Ovary (tissue), 9 donors: Measurements from ENCODE around the gene GAPT. TPM values are rescaled to one million over a fixed set of nuclear protein-coding genes. Genes with fewer than 3 reads are reported as not detected.

ENCODE experiments used
- DNase-seq, 5 donors: peaks; one replicate each; pipeline ENCODE4 v3.0.0-alpha.2; 2019 to 2020
- H3K27ac ChIP-seq, 2 donors: fragments of 200-600 bp; one replicate each; pipeline versions ENCODE4 v1.5.1 to v1.8.0; 2019 to 2022
- H3K27me3 ChIP-seq: fragments of 200-600 bp; one replicate; pipeline ENCODE4 v1.8.0; 2022
- H3K36me3 ChIP-seq: fragments of 200-600 bp; sonication (generic); one replicate; pipeline ENCODE4 v1.5.1; 2019
- H3K4me1 ChIP-seq: one replicate; pipeline ENCODE4 v1.8.1; 2013; ENCODE audit warnings: mild to moderate bottlenecking, moderate library complexity; ENCODE audit not compliant: insufficient read depth
- H3K4me3 ChIP-seq: fragments of 200-600 bp; sonication (generic); one replicate; pipeline ENCODE4 v1.5.1; 2017
- H3K9me3 ChIP-seq, 2 donors: fragments of 200-600 bp in 1 of 2; sonication (generic) in 1 of 2; one replicate each; pipeline versions ENCODE4 v1.5.1 to v1.8.1; 2013 to 2019; ENCODE audit warnings: mild to moderate bottlenecking in 1 of 2, moderate library complexity in 1 of 2
- EP300 ChIP-seq: sonication (generic); formaldehyde crosslinking; IDR thresholded peaks from one replicate; pipeline ENCODE4 v1.6.1; 2017; ENCODE audit warnings: antibody characterized with exemption
- POLR2A ChIP-seq: fragments of 450-650 bp; IDR thresholded peaks from one replicate; pipeline ENCODE4 v1.6.1; 2017; ENCODE audit warnings: antibody characterized with exemption, mild to moderate bottlenecking, moderate library complexity
- WGBS, 3 donors: extraction: QIAGEN DNeasy Blood & Tissue Kit in 1 of 3; methylation state at CpG; one replicate each; pipeline versions ENCODE4 v1.1.5 to v1.1.7; 2013 to 2017; 5-methylcytosine and 5-hydroxymethylcytosine counted together
- intact Hi-C, 4 donors: fragments of 100-400 bp; cut with DNase I; formaldehyde crosslinking; loops; one replicate each; pipeline versions ENCODE4 v1.11.0 to v1.15.1; 2022 to 2023
- polyA plus RNA-seq, 2 donors: library from polyadenylated mRNA; stranded (reverse); fragments of 200-250 nt in 1 of 2; fragments of 350-450 nt in 1 of 2; fragmentation: Illumina TruSeq in 1 of 2; extraction: RNeasy Lipid Tissue Mini Kit (QIAGEN cat#74804) in 1 of 2; gene quantifications; one replicate each; pipeline ENCODE4 v1.2.3, GENCODE V29; 2013 to 2014
- total RNA-seq, 7 donors: library from RNA; depleted of rRNA in 2 of 7; stranded (reverse); fragments of >200 nt in 2 of 7; fragmentation: NEBNext Ultra II Directional in 3 of 7; extraction: Animal tissue kit (Norgen Biotek cat#: 25700) in 3 of 7; gene quantifications; one replicate each; pipeline versions ENCODE4 v1.1.0 to v1.2.4, GENCODE V29; 2016 to 2023
- TF ChIP-seq, protein P1 (sequence below), 3 donors: fragments of 450-650 bp in 2 of 3; fragments of 200-600 bp in 1 of 3; IDR thresholded peaks; one replicate each; pipeline versions ENCODE4 v1.5.1 to v1.8.0; 2016 to 2022; ENCODE audit warnings: antibody characterized with exemption in 3 of 3, mild to moderate bottlenecking in 1 of 3
- donor health status: DM: no; HTN: no; CAD: no; lungs with moderate emphysema.
- donor health status: DM: no; HTN: no; CAD: no.
- donor health status: Bipolar disorder and iron deficiency.
- donor health status: DM: yes; HTN: yes; CAD: no.
- donor health status: DM: no; HTN: no; CAD: no.
- donor health status: DM: yes; HTN: yes; CAD: no.

GAPT gene
- total and polyA plus RNA-seq, 9 donors = 0.07 to 2.2 (median 0.50) TPM; not detected in 1

DNA sequence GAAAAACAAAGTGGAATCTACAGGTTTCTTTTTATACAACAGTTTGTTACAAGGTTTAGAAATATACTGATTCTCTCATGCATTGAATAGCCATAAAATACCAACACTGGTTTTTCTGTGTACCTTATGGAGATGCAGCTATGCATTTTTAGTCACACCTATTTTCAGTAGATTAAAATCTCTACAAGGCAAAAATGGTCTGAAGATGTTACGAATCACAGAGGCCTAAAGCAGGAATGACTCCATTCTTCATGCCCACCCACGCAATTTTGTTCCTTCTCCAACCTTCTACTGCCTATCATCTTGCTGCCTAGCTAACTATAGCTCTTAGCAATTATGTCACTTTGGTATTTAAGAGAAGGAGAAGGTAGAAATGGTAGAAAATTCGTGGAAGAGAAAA lies 41.2 kb upstream of the GAPT start:
- intact Hi-C loops = no loop called here
- Histone ChIP-seq H3K36me3 (no peaks in the 10 kb centered on the region), H3K9me3 (no peaks in the 10 kb centered on the region), H3K27me3 (no peaks in the 10 kb centered on the region), H3K4me3 (no peak overlapping the region), H3K4me1 (no peaks in the 10 kb centered on the region), H3K27ac (no peak overlapping the region)
- WGBS, 3 donors = 85 to 92% (median 87%) methylated on average over 3 of the region's 3 CpGs
- no peak for DNase-seq
- TF ChIP-seq EP300 (no peak), POLR2A (no peak)
- TF ChIP-seq, protein P1, sequence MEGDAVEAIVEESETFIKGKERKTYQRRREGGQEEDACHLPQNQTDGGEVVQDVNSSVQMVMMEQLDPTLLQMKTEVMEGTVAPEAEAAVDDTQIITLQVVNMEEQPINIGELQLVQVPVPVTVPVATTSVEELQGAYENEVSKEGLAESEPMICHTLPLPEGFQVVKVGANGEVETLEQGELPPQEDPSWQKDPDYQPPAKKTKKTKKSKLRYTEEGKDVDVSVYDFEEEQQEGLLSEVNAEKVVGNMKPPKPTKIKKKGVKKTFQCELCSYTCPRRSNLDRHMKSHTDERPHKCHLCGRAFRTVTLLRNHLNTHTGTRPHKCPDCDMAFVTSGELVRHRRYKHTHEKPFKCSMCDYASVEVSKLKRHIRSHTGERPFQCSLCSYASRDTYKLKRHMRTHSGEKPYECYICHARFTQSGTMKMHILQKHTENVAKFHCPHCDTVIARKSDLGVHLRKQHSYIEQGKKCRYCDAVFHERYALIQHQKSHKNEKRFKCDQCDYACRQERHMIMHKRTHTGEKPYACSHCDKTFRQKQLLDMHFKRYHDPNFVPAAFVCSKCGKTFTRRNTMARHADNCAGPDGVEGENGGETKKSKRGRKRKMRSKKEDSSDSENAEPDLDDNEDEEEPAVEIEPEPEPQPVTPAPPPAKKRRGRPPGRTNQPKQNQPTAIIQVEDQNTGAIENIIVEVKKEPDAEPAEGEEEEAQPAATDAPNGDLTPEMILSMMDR (IDR thresholded peaks at IDR 0.05) = no peak

DNA sequence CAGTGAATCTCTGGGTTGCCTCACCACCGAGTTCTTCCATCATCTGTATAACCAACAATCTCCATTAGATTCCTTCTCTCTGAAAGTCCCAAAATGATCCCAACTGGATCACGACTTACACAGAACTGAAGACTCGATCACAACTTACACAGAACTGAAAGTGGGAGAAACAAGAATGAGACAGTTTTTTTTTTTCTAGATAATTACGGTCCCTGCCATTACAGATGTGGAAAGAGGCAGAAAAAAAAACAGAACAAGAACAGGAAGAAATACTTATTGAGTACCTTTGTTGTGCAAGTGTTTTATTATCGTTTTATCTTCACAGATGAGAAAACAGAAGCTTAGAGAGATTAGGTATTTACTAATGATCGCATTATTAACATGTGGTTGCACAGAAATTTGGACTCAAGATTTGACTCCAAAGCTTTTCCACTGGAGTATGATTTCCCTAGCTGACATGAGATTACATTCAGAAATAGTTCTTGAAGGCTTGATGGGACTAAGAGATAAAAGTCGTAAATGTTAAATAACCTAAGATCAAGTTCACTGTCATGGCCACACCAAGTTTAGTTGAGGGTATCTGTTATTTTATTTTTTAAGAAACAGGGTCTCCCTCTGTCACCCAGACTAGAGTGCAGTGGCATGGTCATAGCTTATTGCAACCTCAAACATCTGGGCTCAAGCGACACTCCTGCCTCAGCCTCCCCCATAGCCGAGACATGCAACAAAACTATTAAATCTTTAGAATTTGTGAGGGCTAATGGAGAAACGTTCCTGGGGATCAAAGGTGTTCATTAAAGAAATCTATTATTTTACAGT lies 40.2 kb upstream of the GAPT start:
- no peak for DNase-seq
- WGBS, 3 donors = 64 to 71% (median 69%) methylated on average over 10 of the region's 10 CpGs
- no peaks in the 10 kb centered on the region for H3K9me3 ChIP-seq
- H3K27me3 ChIP-seq = no peaks in the 10 kb centered on the region
- no peaks in the 10 kb centered on the region for H3K4me1 ChIP-seq
- H3K36me3 ChIP-seq = no peaks in the 10 kb centered on the region
- intact Hi-C loops = no loop called here
- TF ChIP-seq, protein P1 (IDR thresholded peaks at IDR 0.05) = no peak
- TF ChIP-seq POLR2A (no peak), EP300 (no peak)
- H3K4me3 ChIP-seq = no peak overlapping the region
- no peak overlapping the region for H3K27ac ChIP-seq

DNA sequence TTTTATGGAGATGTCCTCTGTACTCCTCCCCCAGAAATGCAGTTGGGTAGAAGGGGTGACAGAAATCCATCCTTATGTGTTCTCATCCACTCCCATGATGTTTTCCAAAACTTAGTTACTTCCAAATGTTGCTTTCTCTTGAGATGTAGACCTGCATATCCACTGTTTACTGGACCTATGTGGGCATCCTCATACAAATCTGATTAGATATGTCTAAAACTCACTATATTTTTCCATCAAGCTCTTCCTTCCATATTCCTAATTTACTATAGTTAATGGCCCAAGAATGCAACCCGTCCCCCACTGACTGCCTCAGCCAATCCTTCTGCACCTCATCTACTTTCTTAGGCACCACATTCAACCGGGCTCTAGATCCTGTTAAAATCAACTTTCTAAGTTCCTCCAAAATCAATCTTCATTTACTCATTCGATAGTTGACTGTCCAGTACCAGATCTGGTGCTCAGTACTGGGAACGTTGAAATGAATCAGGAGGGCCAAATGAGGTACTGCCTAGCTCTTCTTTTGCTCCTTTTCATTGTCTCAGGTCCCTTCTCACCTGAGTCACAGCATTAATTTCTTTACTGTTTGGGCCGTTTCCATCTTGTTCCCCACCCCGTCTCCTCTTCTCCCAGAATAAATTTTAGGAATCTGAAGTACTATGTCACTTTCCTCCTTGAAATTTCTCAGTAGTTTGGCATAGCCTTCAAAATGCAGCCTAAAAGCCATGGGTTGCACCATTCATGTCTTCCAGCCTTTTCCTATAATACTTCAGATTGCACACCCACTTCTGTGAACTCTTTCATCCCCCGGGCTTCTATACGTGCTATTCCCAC lies 39.3 kb upstream of the GAPT start:
- Histone ChIP-seq H3K27ac (no peak overlapping the region), H3K9me3 (no peaks in the 10 kb centered on the region)
- intact Hi-C loops = no loop called here

DNA sequence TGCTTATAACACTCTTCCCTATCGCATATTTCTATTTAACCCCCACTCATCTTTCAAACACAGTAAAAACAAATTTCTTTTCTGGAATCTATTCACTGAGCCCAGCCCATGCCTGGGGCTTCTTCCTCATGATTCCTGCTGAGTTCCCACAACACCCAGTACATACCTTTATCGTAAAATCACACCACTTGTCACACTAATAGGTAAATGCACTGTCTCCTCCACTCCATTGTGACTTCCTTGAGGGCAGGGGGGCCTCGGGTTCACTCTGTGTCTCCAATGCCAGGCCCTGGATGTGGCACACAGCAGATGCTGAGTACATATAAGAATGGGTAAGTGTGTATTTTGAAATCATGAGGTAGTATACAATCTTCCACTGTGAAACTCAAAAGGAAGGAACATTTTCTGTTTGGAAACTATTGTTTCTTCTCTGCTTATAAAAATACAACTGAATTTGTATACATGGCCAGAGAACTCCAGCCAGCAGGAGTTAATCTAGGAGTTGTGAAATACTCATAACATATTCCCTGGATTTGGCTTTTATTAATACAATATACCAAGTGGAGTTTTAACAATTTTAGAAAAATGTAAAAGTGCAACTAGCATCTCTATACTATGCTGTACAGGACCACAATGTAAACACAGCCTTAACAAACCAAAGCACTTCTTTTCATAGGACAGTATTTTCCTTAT lies 38.5 kb upstream of the GAPT start:
- Histone ChIP-seq H3K27ac (no peak overlapping the region), H3K4me3 (no peak overlapping the region), H3K9me3 (no peaks in the 10 kb centered on the region), H3K27me3 (no peaks in the 10 kb centered on the region), H3K36me3 (no peaks in the 10 kb centered on the region), H3K4me1 (no peaks in the 10 kb centered on the region)
- DNase-seq = no peak
- TF ChIP-seq POLR2A = no peak
- TF ChIP-seq, protein P1 (IDR thresholded peaks at IDR 0.05) = no peak
- TF ChIP-seq EP300 = no peak
- intact Hi-C loops = no loop called here
- 84 to 86% (median 85%) methylated on average over 3 of the region's 3 CpGs for WGBS, 3 donors

More for the DNA sequence above, 39.3 kb upstream of the GAPT start:
- Histone ChIP-seq H3K27me3 (no peaks in the 10 kb centered on the region), H3K36me3 (no peaks in the 10 kb centered on the region), H3K4me3 (no peak overlapping the region), H3K4me1 (no peaks in the 10 kb centered on the region)
- no peak for DNase-seq
- WGBS, 3 donors = 82 to 91% (median 88%) methylated on average over 8 of the region's 8 CpGs
- TF ChIP-seq EP300 (no peak), POLR2A (no peak)
- TF ChIP-seq, protein P1 (IDR thresholded peaks at IDR 0.05) = no peak
